ENCODE measurements around the gene AK5. TPM values are rescaled to one million over a fixed set of nuclear protein-coding genes. Genes with fewer than 3 reads are reported as not detected.
A peak's percentile ranks its signal among the peaks of the same experiment; 100 is the strongest.

The AK5 gene
- total and polyA plus RNA-seq, 2 of the 4 experiments (the other 2 are of a cell fraction): 22.5 to 25.8 TPM

GRCh38 chr1:77498918-77499317 lies 217.1 kb downstream of the AK5 start:
- intact Hi-C loops (cut with micrococcal nuclease) (no loop called here), in situ Hi-C loops (cut with MboI; ENCODE audit: low sequenced_read_pairs) (no loop called here), dilution Hi-C loops (cut with HindIII; ENCODE audit: low sequenced_read_pairs, unreplicated experiment) (no loop called here)
- no peak overlapping the region for H2AK9ac ChIP-seq (replicated peaks; ENCODE audit: low read depth, low read length, poor library complexity)
- H3K23ac ChIP-seq (ENCODE audit: low read depth, low read length): peak overlapping the region; percentile 77; the same call in 1 of the 2 replicates
- no peak overlapping the region for H3K4me2 ChIP-seq (ENCODE audit: low read depth, low read length)
- H2AFZ ChIP-seq (replicated peaks; ENCODE audit: low read length, poor library complexity): peak overlapping the region; percentile 65
- H3K9ac ChIP-seq (ENCODE audit: low read depth, low read length): no peak overlapping the region
- TF ChIP-seq CHD1 (IDR thresholded peaks at IDR 0.05; ENCODE audit: low read depth, low read length) (no peak), RFX5 (IDR thresholded peaks at IDR 0.05; ENCODE audit: low read depth, low read length) (no peak), CTCF (conservative IDR thresholded peaks at IDR 0.05; ENCODE audit: low read depth, low read length) (no peak)
- ChIA-PET CTCF (interaction anchor here (0.5 kb wide), 1 partner anchor 496 kb away, joined by 3 read pairs; no protein-coding TSS in a partner anchor), POLR2A (ENCODE audit: unreplicated experiment) (no interaction called here)
- peaks cover 5% of the 10 kb centered on the region; the same call in 1 of the 2 replicates for H3K9me1 ChIP-seq (ENCODE audit: insufficient read depth, low read length)
- peak overlapping the region; percentile 52 for H2BK120ac ChIP-seq (ENCODE audit: low read depth, low read length)
- no peak overlapping the region for H4K91ac ChIP-seq (ENCODE audit: insufficient read depth, low read depth, low read length)
- H3K56ac ChIP-seq (ENCODE audit: extremely low read depth, insufficient read depth, low read length): no peak overlapping the region
- peak overlapping the region; percentile 7; the same call in 1 of the 2 replicates for H3K18ac ChIP-seq (ENCODE audit: low read depth, low read length)
- H4K20me1 ChIP-seq (ENCODE audit: insufficient read depth, low read length): no peaks in the 10 kb centered on the region
- H3K36me3 ChIP-seq (ENCODE audit: control insufficient read depth, insufficient read depth, low read length): peaks cover 4% of the 10 kb centered on the region
- H3K14ac ChIP-seq (replicated peaks; ENCODE audit: low read depth, low read length): peak overlapping the region; percentile 81
- H3K27me3 ChIP-seq (ENCODE audit: control insufficient read depth, insufficient read depth, low read length): no peaks in the 10 kb centered on the region
- no TSS peak for BruUV-seq (replicated peaks)
- no peaks in the 10 kb centered on the region; the same call in 1 of the 2 replicates for H3K9me3 ChIP-seq (ENCODE audit: control insufficient read depth, insufficient read depth, low read length)
- peak overlapping the region; percentile 26; the same call in 1 of the 2 replicates for H2BK20ac ChIP-seq (ENCODE audit: low read depth, low read length)
- peak overlapping the region; percentile 26; the same call in 1 of the 3 replicates for H2BK15ac ChIP-seq (ENCODE audit: low read depth, low read length)
- H3K4ac ChIP-seq (ENCODE audit: low read depth, low read length): peak overlapping the region; percentile 48; the same call in 1 of the 2 replicates
- peaks cover 0 to 3% of the 10 kb centered on the region in 2 experiments; a peak in 1 of 4 replicates for H3K79me1 ChIP-seq (ENCODE audit: low read depth in 1 of 2, low read length in 2 of 2)
- H4K5ac ChIP-seq (ENCODE audit: low read depth, low read length): peak overlapping the region; percentile 2; the same call in 1 of the 2 replicates
- H3K27ac ChIP-seq (ENCODE audit: insufficient read depth, low read length): no peak overlapping the region
- no peaks in the 10 kb centered on the region; the same call in 1 of the 2 replicates for H3K4me1 ChIP-seq (ENCODE audit: control insufficient read depth, insufficient read depth, low read length)
- peak overlapping the region in 1 of 2 experiments; percentile 38; a peak in 1 of 4 replicates for H4K8ac ChIP-seq (ENCODE audit: low read depth in 2 of 2, low read length in 2 of 2)
- DNase-seq: peak; percentile 6
- peak overlapping the region; percentile 54 for H2BK5ac ChIP-seq (ENCODE audit: low read depth, low read length, poor library complexity, severe bottlenecking)
- H3K4me3 ChIP-seq (ENCODE audit: insufficient read depth, low read depth, low read length): no peak overlapping the region
- no peak overlapping the region for H2AK5ac ChIP-seq (ENCODE audit: low read depth, low read length)
- peak; percentile 42; the same call in 1 of the 2 replicates for ATAC-seq (ENCODE audit: low read depth)
